ENCODE data around the gene EXOC4.

Gene EXOC4

DNA sequence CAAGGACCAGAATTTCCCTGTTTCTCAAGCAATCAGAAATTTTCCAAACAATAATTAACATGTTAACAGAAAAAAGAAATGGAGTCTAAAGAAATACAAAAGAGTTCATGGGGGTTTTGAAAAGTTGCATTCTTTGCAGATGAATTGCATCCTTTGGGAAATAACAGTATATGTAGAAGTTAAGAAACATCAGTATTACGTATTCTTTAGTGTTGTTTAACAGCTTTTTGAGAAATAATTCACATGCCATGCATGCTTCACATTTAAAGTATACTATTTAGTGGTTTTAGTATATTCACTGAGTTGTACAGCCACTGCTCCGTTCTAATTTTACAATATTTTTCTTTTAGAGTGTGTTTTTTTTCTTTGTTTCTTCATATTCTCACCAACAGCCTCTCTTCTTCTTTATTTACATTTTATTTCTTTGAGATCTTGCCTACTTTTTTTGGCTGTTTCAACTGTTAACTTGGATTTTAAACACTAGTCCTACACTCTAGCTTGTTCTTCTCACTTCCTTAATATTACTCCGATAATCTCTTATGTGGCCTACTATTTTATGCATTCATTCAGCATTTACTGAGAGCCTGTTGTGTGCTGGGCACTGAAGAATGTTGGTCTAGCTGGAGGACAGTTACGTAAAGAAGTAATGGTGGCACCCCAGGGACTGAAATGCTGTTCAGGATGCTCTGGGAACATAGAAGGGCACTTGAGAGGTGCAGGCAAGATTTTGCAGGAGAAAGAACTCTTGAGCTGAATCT, 330.1 kb downstream of the EXOC4 start:
- no peak for DNase-seq

DNA sequence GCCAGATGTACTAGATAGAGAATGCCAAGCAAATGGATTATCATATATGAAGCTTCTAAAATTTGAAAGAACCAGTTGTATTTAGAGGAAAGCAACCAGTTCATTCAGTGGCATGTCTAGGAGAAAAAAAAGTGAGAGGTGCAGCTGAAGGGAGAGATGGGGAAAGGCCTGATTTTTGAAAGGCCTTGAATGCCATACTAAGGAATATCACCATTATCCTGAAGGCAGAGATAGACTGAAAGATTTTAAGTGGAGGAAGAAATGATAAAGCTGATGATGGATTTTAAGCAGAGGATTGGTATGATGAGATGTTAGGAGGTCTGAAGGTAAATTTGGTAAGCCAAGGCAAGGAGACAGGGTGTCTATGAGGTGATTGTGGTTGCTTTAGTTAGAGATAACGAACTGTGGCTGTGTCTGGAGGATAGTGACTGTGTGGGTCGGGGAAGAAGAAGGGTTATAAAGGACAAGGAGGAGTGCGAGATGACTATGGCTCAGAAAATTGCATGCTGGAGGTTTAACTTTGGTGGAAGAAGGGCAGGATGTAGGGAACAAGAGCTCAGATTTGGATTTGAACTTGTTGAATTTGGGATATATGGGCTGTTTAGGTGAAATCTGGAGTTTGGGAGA, 330.8 kb downstream of the EXOC4 start:
- DNase-seq = no peak

DNA sequence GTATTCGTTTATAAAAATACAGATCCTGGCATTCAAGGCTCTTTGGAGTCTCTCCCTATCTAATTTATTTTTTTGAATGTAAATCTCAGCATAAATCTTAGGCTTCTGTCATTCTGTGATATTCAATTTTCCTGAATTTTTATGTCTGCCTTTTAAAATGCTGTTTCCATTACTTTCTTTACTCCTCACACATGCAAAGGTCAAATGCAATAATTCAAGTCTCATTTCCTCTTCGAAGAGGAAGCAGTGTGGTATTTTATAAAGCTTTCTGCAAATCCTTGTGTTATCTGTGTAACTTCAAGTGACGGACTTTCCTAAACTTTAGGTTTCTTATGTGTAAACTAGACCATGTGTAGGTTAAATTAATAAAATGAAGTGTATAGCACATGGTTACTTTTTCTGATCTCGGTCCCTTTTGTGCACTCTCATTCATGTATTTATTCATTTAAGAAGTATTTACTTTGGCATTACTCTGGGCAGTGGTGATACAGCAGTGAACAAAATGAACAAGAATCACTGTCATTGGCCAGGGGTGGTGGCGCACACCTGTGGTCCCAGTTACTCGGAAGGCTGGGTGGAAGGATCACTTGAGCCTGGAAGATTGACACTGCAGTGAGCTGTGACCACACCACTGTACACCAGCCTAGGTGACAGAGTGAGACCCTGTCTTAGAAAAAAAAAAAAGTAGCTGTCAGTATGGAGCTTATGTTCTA, 332.2 kb downstream of the EXOC4 start:
- no peak for DNase-seq

DNA sequence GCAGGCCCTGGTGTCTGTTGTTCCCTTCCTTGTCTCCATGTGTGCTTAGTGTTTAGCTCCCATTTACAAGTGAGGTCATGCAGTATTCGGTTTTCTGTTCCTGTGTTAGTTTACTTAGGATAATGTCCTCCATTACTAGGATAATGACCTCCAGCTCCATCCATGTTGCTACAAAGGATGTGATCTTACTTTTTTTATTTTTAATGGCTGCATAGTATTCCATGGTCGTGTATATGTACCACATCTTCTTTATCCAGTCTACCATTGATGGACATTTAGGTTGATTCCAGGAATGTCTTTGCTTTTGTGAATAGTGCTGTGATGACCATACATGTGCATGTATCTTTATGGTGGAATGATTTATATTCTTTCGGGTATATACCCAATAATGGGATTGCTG, 333.4 kb downstream of the EXOC4 start:
- no peak for DNase-seq

DNA sequence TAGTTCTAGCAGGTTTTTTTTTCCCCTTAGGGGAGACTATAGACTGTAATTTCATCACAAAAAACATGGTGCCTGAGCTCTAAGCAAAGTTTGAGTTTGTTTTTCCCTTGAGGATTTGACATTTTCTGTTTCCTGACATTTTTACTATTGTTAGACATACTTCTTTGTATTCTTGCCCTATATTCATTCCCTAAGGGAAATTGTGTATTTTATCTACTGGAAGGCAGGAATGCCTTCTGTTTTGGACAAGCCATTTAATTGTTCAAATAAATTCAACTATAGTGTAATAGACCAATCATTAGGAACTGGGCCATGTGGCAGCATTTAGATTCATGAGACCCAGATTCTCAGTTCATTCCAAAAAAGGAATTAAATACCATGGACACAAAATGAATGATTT, 335.0 kb downstream of the EXOC4 start:
- DNase-seq = no peak

DNA sequence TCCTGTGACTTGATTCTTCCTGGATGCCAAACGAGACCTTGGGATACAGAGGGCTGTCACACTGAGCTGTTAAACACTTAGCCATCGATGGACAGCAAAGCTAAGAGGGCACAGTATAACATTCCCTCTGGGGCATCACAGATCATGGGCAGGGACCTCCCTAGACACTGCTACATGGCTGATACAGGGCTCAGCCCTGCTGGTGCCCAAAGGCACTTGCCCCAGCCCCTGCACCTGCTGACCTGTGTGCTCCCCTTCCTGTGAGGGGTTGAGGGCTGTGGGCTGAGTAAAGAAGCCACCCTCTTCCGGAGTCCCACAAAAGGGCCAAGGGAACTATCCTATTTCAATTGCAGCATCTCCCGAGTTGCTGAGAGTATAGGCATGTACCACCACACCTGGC, 337.9 kb downstream of the EXOC4 start:
- DNase-seq = no peak

DNA sequence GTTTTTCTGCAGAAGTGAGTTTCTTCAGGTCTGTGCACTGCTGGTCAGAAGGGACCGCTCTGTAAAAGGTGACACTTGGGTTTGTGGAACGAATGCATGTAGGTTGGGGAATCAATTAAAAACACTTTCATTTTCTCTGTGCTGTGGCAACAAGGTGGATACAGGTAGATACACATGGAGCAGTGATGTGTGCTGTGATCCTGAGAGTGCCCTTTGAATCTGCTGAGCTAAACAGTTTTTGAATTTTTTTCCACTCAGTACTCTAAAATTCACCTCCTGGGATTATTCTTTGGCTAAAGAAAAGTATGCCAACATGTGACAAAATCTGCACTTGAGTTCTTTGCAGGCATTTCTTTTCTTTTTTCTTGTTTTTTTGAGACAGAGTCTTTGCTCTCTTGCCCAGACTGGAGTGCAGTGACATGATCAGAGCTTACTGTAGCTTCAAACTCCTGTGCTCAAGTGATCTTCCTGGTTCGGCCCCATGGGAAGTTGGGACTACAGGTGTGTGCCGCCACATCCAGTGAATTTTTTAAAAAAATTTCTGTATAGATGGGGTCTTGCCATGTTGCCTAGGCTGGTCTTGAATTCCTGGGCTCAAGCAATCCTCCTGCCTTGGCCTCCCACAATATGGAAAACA, 338.9 kb downstream of the EXOC4 start:
- DNase-seq = no peak

DNA sequence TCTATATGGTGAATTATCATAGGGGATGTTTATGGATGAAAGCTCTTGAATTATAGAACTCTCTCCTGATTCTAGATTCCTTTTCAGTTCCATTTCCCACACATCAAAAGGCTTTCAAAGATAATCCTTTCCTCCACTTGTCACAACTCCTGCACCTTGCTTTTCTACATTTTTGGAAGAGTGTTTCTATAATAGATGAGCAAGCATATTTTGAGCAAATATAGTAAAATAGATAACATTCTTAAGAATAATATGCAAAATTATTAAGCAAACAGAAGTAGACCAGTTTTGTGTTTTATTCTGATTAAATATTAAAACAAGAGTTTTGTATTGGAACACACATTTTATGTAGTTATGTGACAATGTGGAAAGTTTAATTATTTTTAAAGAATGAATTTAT, 340.7 kb downstream of the EXOC4 start:
- no peak for DNase-seq

DNA sequence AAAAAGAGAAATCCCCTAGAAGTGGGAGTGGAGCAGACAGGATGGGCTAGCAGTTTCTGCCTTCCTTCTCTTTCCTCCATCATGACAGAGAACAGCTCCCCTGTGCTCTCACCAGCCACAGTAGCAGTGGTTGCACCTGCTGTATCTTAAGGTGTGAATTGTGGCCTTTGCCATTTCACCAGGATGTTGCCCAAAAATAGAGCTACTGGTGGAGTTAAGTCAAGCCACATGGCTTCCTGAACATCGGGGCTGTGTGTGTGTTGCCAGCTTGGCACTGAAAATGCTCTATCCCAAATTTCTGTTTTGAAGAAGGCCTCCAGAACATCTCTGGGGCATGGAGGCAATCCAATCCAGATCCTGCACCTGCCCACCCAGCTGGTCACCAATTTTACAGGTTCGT, 348.7 kb downstream of the EXOC4 start:
- DNase-seq = no peak

DNA sequence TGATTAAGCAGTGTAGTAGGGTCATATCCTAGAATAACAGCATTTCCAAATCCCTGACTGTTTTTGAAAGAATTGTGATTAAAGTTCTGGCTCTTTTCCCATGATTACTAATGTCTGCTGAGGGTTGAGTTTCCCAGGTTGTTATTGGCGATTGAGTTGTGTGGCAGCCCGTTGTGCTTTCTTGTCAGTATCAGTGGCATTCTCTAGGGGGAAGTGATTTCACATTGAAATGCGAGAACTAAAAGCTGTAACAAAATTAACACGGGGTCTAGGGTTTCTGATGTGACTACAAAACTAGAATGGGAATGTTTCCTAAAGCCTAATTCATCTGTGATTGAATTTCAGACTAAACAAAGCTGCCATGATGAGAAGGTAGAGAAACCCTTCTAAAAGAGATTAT, 349.4 kb downstream of the EXOC4 start:
- no peak for DNase-seq

DNA sequence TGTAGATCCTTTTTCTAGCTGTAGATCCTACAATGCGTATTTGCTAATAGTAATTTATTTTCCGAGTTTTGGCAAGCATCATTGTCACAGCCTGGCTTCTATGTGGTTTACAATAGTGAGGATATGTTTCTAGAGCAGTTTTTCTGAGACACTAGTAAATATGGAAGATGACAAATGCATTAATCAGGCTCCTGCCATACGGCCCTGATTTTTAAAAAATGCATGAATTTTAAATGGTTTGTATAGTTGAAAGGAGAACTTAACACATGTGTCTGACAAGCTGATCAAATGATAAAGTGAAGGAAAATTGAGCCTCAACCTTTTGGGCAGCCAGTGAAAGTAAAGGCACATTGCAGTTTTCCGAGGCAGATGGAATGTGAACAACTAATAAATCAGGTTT, 354.1 kb downstream of the EXOC4 start:
- DNase-seq = no peak

DNA sequence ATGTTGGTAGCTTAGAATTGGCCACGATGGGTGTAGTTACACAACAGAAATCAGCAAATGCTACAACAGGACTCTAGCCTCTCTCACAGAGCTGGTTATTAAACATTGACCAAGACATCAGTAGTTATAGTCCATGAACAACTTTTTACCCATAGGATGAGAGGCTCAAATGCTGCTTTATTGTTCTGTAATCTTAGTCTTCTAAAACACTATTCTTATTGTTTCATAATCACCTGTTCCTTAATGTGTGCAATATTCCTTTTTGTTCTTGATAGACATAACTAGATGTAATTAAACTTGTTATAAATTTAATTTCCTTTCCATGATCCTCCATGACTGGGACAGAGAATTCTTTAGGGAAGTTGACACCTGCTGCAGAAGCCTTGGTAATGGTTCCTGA, 356.9 kb downstream of the EXOC4 start:
- no peak for DNase-seq

DNA sequence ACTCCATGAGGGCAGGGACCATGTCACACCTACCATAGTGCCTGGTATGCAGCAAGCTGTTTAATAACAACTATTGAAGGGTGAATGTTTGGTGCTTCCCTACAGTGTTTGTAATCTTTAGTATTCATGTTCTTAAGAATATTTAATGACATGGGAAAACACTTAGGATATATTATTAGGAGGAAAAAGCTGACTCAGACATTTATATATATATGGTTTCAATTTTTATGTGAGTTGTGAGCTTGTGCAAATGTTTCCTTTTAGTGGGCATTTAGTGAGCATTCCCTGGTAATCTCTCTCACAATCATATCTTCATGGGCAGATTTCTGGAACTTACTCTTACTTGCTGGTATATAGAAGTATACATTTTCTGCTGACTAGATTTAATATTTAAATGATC, 359.1 kb downstream of the EXOC4 start:
- no peak for DNase-seq

DNA sequence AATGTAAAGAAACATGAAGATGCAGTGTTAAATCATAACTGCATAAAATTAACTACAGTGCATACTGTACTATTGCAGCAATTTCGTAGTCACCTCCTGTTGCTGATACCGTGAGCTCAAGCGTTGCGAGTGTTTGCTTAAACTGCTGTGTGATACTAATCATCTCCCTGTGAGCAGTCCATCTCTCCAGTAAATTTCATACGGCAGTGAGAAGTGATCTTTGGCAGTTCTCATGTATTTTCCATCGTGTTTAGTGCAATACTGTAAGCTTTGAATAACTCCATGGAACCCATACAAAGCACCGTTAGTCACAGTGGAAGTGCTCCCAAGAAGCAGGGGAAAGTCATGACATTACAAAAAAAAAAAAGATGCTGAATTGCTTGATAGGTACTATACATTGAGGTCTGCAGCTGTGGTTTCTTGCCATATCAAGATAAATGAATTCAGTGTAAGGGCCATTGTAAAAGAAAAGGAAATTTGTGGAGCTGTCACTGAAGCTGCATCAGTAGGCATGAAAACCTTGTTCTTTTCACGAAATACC, 360.4 kb downstream of the EXOC4 start:
- DNase-seq = no peak

DNA sequence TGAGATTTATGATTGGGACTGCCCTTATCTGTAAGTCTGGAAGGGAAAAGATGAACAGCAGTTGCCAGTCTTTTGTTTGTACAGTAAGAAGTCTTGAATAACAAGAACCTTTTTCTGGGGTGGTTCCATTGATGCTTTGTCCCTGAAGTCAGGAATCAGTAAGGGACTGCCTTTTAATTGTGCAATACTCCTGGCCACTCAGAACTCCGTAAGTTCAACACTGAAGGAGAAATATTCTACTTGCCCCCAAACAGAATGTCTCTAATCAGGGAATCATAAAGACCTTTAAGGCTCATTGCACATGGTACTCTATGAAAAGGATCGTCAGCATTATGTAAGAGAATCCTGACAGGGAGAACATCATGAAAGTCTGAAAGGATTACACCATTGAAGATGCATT, 361.4 kb downstream of the EXOC4 start:
- DNase-seq = no peak

DNA sequence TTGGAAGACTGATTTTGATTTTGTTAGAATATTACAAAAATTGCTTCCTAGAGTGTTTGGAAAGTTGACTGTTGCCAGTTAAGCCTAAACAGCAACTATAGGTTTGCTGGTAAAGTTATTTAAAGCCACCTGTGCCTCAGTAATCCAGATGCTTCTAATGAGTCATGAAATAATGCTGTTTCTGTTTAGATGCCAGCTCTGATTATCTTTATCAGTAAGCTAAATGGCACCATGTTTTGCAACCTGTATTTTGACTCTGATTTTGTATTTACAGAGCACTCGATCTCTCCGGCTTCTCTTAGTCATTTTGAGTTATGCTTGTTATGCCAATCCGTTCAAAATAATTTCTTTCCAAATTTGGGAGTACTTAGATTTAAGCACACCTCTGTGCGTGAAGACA, 366.1 kb downstream of the EXOC4 start:
- DNase-seq = no peak

DNA sequence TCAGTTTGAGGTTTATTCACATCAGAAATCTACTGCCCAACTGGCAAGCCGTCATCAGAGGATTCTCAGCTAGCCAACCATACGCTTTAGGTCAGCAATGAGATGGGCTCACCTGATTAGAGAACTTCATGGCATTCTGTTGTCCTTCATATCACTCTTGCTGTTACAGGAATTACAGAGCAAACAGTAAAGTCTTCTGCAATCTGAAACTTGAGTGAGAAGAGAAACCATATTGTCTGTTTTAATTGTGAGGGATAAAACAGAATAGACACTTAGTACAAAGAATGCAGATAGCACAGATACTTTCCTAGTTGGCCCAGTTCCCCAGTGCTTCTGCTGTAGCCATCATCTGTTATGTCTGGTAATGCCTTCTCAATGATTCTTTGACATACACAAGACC, 366.6 kb downstream of the EXOC4 start:
- no peak for DNase-seq

DNA sequence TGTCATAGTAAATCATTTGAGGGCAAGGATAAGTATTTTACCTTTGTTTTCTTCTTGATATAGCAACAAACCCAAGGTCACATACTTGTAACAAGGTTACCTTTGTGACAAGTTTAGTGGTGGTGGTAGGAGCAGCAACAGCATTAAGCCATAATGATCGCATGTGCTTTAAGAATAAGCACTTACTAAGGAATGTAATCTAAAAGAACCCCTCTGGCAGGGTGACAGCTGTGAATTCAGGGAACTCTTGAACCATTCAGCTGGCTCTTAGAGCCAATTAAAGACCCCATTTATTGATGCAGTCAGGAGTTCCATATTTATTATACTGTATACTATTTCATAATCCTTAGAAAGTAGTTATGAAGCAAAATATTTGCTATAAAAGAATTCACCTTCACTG, 370.8 kb downstream of the EXOC4 start:
- no peak for DNase-seq

DNA sequence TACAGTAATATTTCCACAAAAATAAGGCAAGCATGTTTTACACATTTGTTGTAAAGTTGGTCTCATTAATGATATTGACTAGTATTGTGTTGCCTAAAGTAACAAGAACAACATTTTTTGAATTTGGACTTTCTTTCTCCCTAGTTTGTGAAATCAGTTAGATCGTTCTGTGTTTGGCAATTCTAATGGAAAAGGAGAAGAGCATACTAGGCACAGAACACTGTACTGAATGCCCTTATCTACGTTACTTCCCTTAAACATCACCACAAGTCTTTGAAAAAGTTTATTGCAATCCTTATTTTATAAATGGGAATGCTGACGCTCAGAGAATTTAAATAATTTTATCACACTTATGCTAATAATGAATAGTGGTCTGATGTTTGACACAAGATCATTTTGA, 372.2 kb downstream of the EXOC4 start:
- no peak for DNase-seq

DNA sequence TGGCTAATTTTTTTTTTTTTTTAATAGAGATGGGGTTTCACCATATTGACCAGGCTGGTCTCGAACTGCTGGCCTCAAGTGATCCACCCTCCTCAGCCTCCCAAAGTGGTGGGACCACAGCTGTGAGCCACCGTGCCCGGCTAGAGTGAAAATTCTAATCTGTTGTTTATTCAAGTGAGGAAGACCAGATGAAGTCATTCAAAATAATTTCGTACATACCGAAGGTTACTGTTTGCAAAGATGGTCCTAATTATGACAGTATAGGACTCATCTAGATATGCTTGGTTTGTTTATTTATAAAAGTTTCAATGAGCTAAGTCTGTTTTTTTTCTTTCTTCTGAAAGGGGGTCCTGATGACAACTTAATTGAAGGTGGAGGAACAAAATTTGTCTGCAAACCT, 376.8 kb downstream of the EXOC4 start:
- DNase-seq = no peak

DNA sequence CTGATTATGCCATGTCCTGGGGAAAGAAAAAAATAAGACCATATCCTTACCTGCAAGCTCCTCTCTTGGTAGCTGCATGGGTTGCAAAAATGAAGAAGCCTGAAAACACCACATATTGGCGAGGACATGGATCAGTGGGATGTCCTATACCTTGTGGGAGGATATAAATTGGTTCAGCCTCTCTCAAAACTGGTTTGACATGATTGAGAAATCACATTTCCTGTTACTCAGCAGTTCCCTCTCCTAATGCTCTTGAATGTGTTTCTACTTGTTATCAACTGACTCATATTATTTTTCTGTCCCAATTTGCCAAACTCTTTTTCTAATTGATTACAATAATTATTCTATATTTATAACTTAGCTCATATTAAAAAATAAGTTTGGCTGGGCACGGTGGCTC, 380.2 kb downstream of the EXOC4 start:
- no peak for DNase-seq

DNA sequence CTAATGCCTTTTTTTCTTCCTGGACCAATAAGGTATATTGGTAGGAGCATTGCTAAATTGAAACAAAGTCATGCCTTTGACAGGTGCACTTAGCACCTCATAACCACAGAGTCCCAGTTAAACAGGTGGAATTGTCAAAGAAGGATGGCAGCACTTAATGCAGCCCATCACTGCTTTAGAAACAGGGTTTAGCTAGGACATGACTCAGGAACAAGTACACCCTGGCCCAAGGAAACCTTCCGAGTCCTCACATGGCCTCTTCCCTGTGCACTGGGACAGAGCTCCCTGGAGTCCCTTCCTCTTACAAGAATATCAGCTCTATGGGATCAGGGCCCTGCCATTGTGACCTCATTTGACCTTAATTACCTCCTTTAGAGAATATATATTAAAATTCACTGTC, 382.7 kb downstream of the EXOC4 start:
- no peak for DNase-seq

DNA sequence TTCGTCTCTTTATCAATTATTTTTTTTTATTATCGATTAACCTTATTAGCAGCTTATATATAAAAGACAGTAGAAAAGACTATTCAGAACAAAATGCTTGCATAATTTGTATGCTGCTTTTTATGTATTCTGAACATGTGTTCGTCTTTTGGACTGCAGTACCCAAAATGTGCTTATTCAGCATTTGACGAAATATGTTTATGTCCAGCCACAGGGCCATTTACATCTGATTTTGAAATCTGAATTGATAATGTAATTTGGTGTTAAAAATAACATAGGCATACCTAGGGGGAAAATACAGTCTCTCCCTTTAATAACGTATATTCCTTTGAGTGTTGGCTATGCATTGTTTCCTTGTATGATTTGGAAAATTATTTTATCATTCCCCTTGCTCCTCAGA, 386.0 kb downstream of the EXOC4 start:
- no peak for DNase-seq

DNA sequence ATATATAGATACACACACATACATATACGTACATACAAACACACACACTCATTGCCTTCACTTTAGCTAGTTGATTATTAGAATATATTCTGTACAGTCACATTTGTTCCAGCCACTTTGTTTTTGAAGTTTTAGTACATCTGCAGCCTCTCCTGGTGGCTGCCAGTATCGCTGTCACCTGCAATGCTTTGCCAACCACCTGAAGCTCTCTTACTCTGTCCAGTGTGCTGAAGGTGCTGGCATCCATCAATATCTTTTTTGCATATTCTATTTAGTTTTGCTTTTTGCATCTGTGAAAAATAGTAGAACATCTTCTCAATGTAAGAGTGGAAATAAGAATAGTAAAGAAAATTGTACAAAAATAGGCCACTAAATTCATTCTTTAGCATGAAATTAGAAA, 388.6 kb downstream of the EXOC4 start:
- DNase-seq = no peak

Data from NCI-H526 treated with DMSO at 0.1 percent for 48 hours (cell line).